HG03159 (cell line): ENCODE results near the gene MIX23.
"Not testable (repeated sequence)": the region's sequence is repeated elsewhere in the genome, so short reads cannot be mapped to it uniquely, and the experiment has no call there.

Experiments used
- ATAC-seq: cut with Tn5 transposase; IDR thresholded peaks from one replicate; pipeline ENCODE4 v1.9.1; 2021; ENCODE audit warnings: mild to moderate bottlenecking, moderate library complexity; ENCODE audit not compliant: unreplicated experiment

Gene MIX23

DNA sequence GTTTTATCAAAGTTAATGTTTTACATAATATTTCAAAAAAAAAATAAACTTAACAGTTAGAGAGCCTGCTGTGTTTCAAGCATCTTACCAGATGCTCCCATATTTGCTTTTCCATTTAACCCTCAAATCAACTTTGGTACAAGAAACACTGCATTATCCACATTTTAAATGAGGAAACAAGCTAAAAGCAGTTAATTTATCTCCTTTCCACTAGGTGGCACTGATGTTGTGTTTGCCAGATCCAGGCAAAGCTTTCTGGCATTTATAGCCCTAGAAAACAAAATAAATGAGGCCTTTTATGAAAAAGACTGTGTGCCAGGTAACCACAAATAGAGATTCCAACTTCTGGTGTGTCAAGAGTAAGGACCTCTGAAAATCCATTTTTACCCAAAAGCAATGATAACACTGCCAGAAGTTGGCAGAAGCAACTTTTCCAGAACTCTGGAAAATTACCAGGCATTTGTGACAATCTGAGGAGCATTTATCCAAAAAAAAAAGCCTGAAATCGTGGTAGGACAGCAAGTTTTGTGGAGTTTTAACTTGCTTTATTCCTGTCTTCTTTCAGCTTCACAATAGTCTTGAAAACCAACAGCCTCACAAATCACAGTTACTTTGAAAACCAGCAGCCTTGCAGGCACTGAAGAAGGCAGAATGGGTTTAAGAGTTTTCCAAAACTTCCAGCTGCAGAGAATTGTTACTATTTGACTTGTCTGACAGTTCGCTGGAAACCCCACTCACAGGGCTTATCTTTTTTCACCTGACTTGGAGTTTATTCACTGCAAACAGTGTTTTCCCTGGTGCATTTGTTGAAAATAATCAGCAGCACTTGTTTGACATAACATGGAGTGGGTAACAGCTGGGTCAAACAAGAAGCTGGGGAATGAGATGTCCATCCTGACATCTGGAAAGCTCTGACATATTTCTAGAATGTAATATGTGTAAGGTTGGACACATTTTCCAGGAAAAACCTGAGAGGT lies 10.1 kb upstream of the MIX23 start:
- no peak for ATAC-seq

DNA sequence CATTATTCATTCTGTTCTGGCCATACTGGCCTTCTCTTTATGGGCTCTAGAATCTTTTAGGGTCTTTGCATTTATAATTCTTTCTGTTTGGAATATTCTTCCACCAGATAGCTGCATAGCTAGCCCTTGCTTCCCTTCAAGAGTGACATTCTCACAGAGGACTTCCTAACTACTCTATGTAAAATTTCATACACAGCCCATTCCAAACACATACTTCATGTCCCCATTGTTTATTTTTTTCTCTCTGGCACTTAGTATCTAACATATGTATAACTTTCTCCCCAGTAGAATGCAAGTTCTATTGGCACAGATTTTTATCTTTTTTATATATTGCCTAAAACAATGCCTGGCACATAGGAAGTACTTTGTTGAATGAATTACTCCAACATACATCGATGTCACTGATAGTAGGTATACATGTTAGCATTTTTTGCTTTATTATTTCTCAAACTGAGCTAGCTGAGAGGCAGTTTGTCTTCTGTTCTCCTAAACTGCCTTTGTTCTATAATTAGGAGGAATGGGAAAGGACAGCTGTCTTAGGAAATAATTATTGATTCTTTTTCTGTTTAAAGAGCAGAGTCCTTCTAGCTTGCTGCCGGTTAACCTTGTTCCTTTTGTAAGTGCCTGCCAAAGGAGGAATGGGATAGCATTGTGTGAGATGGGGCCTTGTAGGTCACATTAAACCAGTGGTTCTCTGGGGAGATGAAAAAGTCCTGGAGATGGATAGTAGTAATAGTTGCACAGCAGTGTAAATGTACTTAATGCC lies 8.8 kb upstream of the MIX23 start:
- ATAC-seq, result no peak

DNA sequence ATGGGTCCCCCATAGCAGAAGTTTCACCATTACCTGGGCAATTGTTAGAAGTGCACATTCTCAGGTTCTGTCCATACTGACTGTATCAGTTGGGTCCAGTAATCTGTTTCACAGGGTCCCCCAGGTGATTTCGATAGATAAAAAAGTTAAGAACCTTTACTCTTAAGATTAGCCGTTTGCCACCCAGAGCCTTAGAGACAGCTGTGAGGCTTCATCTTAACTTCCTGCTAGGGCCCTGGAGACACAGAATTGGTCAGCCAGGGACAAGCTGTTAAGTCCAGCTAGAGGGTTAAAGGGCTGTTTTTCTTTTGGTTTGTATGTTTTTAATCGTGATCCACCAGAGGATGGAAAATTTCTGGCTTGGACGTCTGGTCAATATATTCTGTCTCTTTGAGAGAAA lies 7.6 kb upstream of the MIX23 start:
- ATAC-seq, result no peak

DNA sequence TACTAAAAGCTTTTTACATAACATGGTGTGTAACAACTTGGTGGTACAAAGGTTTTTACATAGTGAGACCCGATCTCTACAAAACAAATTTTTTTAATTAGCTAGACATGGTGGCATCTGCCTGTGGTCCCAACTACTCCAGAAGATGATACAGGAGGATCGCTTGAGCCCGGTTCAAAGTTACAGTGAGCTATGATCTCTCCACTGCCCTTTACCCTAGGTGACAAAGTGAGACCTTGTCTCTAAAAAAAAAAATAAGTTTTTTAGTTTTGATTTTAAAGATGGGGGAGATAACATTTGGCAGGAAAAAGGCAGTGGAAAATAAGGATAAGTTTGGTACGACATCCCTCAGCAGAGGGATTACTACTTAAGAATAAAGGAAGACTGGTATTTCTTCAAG lies 6.9 kb upstream of the MIX23 start:
- no peak for ATAC-seq

DNA sequence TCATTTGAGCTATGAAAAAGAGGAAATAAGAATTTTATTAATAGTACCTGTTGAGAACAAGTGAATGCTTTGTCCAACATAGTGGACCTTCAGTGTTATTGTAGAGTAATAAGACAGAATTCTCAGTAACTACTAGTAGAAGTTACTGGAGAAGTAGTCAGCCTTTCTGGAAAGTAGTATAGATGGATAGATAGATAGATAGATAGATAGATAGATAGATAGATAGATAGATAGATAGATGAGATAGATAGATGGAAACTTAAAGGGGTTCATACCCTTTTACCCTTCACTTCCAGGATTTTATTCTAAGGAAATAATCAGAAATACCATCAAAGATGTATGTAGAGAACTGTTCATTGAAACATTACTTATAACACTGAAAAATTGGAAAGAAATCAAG lies 6.2 kb upstream of the MIX23 start:
- no peak for ATAC-seq

DNA sequence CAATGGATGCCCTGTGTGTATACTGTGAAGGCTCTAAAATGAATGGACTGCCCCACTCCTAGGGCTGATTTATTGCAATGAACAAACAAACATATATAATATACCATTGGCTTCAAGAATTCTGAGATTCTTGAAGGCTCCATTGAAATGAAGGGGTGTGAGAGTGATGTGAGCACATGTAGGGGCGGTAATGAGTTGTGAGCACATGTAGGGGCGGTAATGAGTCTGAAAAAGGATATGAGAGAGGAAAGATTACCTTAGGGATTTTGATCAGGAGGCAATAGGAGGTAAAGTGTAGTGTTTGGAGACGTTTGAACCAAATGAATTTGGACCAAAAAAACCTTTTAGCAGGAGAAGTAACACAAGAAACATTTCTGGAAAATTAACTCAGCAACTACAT lies 4.7 kb upstream of the MIX23 start:
- no peak for ATAC-seq

DNA sequence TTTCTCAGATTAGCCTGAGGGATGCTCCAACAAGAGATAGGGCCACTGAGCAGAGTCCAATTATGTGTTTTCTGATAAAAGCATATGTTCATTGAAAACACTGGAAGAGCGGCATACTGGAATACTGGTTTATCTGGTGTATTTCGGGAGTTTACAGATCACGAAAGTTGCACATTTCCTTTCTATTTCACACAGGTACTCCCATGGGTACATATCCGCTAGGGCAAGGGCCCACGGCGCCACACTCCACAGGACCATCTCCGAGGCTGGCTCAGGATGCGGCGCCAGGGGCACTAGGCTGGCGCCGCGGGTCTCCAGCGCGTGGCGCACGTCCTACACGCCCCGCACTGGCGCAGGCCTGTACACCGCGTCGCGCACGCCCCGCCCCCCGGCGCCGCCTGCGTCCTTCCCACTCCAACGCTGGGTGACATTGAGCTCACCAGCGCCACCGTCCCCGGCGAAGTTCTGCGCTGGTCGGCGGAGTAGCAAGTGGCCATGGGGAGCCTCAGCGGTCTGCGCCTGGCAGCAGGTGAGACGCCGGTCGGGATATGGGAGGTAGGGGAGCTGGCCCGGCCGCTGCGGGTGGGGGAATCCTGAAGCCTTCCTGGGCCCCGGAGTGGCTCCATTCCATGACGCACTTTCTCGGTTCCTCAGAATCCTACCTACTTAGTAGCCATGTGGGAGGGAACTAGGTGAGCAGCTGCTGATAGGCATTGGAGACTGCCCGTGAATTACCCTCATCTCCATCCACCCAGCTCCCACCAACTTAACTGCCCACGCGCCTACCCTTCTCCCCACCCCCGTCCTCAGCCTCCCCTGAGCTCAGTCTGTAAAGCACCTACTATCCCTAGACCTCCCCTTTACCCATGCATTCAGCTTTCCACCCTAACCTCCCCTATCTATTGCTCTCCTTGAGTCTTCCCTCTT lies 1.0 kb upstream of the MIX23 start, which contains the start of gene FAM162A:
Gene FAM162A (plus strand): TSS at position 412 of the 927 bp plus-strand sequence. CDS start 84 bp downstream, at position 496.
- peak; percentile 94 for ATAC-seq

DNA sequence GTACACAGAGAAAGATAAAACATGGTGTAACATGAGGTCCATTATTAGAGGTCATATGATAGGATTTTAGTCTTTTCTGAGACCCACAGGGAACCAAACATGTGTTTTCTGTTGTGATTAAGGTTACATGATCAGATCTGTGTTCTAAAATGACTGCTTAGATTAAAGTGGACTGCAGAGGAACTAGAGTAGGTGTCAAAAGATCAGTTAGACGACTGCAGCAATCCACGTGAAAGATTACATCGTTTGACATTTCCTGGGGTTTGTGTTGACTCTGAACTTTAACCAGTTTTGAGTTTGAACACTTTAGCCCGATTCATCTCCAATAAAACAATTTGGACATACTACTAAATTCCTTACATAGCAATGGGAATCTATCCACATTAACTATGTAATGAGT lies 5.1 kb downstream of the MIX23 start:
- ATAC-seq, result no peak

DNA sequence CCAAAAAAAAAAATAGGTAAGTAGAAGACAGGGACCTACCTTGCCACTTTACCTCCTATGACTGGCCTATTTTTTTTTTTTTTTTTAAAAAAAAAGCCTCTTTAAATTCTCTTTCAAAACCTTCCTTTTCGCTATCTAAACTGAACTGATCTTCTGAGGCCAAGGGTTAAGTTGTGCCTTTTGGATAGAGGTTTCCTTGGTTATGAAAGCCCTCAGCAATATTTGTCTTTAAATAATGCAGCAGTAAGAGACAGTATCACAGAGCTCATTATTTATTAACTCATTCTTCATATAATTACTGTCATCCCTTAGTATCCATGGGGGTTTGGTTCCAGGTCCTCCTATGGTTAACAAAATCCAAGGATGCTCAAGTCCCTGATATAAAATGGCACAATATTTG lies 9.0 kb downstream of the MIX23 start:
- no peak for ATAC-seq

DNA sequence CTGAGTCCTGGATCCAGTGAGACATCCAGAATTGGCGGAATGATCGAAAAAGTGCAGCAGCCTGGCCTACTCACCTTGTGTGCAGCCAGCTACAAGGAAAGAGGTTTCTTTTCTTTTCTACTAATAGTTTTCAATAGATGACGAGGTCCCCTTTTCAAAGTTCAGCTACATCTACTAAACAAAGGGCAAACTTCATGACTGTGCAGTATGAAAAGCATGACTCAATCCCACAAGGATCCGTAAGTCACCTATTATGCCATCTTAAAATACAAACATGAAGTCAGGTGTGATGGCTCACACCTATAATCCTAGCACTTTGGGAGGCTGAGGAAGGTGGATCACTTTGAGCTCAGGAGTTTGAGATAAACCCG lies 16.7 kb downstream of the MIX23 start:
- ATAC-seq, result no peak

DNA sequence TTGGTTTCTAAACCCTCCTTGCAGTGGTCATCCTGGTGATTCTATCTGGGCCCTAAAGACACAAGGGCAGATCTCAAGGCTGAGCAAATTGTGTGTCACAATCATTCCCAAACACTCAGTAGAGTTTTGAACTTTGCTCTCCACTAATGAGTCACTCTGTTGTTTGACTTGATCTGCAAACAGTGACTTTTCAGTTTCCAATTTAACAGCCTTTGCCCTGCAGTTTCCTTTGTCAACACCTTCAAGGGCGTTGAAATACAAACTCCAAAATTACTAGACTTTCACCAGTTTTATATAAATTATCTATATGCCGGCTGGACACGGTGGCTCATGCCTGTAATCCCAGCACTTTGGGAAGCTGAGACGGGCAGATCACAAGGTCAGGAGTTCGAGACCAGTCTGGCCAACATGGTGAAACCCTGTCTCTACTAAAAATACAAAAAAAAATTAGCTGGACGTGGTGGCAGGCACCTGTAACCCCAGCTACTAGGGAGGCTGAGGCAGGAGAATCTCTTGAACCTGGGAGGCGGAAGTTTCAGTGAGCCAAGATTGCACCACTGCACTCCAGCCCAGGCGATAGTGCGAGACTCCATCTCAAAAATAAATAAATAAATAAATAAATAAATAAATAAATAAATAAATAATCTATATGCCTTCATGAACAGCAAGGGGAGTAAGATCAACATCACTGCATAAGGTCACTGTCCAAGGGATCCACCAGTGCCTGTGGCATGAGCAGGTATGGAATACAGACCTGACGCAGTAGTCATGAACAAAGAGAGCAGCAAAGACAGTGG lies 17.3 kb downstream of the MIX23 start:
- ATAC-seq, result not testable (repeated sequence)

DNA sequence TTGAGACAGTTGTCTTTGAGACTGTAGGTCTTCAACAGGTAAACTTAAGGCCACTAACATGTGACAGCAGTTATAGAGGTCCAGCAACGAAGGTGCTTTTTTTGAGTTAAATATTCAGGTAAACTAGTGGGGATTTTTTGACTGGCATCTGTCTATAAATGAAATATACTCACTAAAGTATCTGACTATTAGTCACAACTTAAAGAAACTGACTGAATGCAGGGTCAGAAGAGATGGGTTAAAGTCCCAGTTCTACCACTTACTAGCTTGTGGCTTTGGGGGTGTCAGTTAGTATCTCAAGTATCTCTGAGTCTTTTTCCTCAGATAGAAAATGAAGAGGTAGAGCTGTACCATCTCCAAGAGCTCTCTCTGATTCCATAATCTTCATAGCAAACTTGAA lies 18.0 kb downstream of the MIX23 start:
- ATAC-seq, result no peak

DNA sequence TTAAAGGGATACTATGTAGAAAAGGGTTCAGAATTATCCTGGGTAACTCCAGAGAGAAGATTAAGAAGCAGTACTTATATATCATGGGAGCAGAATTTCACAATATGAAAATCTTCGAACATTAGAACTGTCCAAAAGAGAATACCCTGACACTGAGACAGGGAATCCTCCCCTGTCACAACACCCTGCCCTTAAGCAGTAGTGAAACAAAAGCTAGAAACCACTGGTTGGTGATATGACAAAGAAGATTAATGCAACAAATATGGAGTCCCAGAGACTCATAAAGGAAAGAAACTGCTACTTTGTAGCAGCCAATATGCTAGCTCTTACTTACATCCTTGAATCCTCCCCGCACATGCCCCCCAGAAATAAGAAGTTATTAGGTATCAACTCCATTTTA lies 18.5 kb downstream of the MIX23 start:
- ATAC-seq, result no peak

DNA sequence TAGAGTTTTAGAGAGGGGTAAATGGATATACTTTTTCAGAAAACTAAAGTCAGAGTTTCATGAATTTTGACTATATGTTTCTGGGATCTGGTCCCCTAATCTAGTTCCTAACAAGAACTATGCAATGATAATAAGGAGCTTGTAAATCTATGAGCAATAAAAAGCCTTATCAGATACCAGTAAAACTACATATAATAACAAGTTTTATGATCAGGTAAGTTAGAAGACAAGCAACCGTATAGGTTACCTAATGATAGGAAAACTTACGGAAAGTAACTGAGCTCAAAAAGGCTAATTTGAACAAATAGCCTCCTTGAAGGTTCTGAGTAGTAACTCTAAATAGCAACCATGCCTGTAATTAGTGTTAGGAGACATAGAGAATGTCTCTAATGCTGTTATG lies 21.0 kb downstream of the MIX23 start:
- ATAC-seq, result no peak

DNA sequence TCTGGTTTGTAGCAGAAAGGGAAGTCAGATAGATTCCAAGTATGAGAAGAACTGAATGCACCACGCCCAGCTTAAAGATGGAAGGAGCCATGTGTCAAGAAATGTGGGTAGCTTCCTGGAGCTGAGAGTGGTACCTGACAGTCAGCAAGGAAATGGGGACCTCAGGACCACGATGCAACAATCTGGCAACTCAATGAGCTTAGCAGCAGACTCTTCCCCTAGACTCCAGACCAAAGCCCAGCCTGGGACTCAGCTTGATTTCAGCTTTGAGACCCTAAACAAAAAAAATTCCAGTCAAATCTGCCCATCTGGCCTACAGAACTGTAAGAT lies 24.4 kb downstream of the MIX23 start:
- no peak for ATAC-seq

DNA sequence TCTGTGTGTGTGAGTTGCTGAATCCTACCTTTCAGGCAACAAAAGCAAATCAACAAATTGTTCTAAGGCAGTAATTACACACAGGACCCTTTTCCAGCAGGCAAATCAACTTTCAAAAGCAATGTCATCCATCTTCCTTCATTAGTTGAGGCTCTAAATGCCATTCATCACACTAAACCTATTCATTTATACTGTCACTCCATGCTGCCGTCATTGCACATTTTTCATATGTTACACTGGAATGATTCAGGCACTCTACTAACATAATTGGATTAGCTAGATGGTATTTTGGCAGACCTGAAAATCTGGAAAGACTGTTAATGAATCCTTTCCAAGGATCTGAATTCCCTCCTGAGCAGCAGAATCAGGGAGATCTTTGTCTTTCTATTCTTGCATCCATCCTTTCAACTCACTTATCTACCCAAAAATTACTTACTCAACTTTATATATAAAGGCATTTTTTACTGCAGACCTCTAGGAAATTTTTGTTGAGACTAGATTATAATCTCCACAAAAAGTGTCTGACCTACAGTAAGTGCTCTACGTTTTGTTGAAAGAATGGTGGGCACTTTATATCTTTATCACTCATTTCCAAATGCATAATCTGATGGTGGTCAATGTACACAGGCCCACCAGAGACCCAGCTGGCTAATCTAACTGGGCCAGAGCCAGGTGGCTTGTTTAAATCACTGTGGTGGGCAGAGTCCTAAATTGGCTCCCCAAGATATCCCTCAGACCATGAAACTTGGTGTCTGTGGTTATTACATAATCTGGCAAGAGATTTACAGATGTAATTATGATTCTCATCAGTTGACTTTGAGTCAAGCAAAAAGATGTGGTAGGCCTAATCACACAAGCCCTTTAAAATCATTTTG lies 25.0 kb downstream of the MIX23 start:
- no peak for ATAC-seq

DNA sequence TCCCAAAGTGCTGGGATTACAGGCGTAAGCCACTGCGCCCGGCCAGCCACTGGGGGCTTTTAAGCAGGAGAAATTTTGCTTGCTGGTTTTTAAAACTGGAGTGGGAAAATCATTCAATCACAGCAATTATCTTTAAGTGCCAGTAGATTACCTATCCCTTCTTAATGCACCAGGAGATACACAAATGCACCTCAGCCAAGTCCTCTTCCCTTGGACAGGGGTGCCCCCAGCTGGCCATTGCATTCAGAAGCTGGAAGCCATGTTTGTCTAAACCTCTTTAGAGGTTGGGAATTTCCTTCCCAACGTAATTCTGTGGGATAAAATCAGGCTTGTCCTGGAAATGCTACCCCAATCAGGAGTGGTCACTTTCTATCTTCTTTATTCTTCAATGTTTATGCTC lies 26.6 kb downstream of the MIX23 start:
- ATAC-seq, result no peak

DNA sequence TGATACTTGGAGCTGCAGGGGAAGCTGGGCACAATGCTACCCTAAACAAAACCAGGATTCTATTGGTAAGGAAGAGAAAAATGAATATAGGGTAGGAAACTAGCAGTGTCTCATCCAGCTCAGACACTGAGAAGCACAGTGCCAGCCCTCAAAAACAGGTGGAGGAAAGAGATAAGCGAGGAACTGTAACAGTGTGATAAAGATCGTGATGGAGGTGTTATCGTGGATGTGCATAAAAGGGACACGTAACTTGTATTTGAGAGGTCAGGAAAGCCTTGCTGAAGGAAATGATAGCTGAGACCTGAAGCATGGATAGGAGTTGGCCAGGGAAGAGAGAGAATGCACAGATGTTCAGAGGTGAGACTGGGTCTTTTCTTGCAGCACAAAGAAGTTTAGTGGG lies 27.4 kb downstream of the MIX23 start:
- no peak for ATAC-seq

DNA sequence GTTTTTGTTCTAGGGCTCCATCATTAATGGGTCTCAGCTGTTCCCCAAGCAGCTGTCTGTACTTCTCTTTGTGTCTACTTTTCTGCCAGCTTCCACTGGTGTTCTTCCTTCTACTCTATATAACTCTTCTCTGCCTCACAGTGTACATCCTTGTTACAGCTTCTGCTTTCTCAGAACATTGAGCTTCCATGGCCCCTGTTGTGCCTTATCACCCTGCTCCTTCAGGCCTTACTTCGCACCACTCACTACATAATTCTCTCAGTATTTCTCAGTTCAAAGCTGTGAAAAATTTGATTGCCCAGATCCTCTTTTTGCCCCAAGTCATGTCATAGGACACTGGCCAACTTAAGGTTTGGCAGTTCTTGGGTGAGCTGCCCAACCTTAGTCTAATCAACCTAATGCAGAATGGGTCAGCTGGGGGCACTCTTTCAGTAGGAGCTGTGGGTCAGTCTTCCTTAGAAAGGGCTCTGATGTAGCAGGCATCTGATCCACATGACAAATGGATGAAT lies 29.1 kb downstream of the MIX23 start:
- ATAC-seq, result no peak
